Fibroblast of lung (primary cell): ENCODE measurements around the gene CDYL2.

Source experiments
- CTCF ChIP-seq, 2 donors: IDR thresholded peaks in 1 of 2; conservative IDR thresholded peaks in 1 of 2; 1 replicate in 1 of 2; 2 replicates in 1 of 2; pipeline ENCODE4 v1.5.1; 2011 to 2012; ENCODE audit warnings: low read length in 2 of 2, control low read depth in 1 of 2, inconsistent platforms in 1 of 2, low read depth in 1 of 2, mild to moderate bottlenecking in 1 of 2
- EZH2 ChIP-seq: IDR thresholded peaks from 2 replicates; pipeline ENCODE4 v1.5.1; 2012; ENCODE audit warnings: low read length, control low read depth, mild to moderate bottlenecking; ENCODE audit errors: missing control alignments

DNA sequence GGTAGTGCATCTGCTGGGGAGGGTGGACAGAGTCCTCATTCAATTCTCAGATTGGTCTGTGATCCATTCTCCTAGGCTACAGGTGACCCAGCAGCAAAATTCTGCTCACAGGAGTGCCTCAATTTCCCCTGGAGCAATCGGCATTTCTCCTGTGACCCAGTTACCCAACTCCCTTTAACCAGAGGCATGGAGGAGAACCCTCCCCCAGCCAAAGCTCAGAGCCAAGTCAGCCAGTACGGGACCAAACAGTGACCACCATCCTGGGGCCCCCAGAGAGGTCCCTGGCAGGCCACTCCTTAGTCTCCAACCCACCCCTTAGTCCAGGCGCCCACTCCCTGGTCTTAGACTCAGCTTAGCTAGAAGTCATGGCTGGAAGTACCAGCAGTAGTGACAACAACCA, 188.0 kb downstream of the CDYL2 start:
- TF ChIP-seq CTCF (conservative IDR thresholded peaks at IDR 0.05 in 1 of 2, IDR thresholded peaks at IDR 0.05 in 1 of 2; ENCODE audit: low read depth in 1 of 2, low read length in 2 of 2) (no peak), EZH2 (no peak)
